ENCODE results near the gene ZC3HAV1. TPM values are rescaled to one million over a fixed set of nuclear protein-coding genes. Genes with fewer than 3 reads are reported as not detected.

Gene ZC3HAV1
- total RNA-seq, 2 experiments from 2014 or later, result 47.4 to 52.4 TPM

GRCh38 chr7:139011373-139011772 is 98.1 kb downstream of the ZC3HAV1 start:
- Histone ChIP-seq H3K4me1 (ENCODE audit: insufficient read depth, low read length, poor library complexity, severe bottlenecking) (no peaks in the 10 kb centered on the region), H3K79me2 (ENCODE audit: insufficient read depth, low read depth, low read length) (no peaks in the 10 kb centered on the region), H3K9me3 (ENCODE audit: low read length) (no peaks in the 10 kb centered on the region), H3K4me2 (ENCODE audit: low read length) (no peak overlapping the region), H4K20me1 (ENCODE audit: insufficient read depth, low read length) (no peaks in the 10 kb centered on the region), H3K27ac (ENCODE audit: low read depth, low read length, poor library complexity, severe bottlenecking) (no peak overlapping the region), H3K36me3 (ENCODE audit: insufficient read depth, low read length) (no peaks in the 10 kb centered on the region), H3K9me2 (ENCODE audit: insufficient read depth, low read length) (no peaks in the 10 kb centered on the region), H2AFZ (ENCODE audit: low read length) (no peak overlapping the region), H3K4me3 (ENCODE audit: low read depth, low read length, poor library complexity, severe bottlenecking) (no peak overlapping the region)
- ChIA-PET POLR2A (interaction anchor here (0.6 to 1.0 kb wide), 4 partner anchors 71 to 1130 kb away, joined by 3 to 7 read pairs (median 3); no protein-coding TSS in a partner anchor), CTCF (ENCODE audit: unreplicated experiment) (no interaction called here)
- intact Hi-C loops (cut with micrococcal nuclease; ENCODE audit: unreplicated experiment), result no loop called here
- DNase-seq (ENCODE audit: low spot score), result no peak
- no TSS peak for BruUV-seq (replicated peaks)
- TF ChIP-seq CTCF (conservative IDR thresholded peaks at IDR 0.05; ENCODE audit: low read length) (no peak), EZH2phosphoT487 (IDR thresholded peaks at IDR 0.05; ENCODE audit: borderline replicate concordance, low read depth, low read length) (no peak)

GRCh38 chr7:139004321-139005090 is 105.0 kb downstream of the ZC3HAV1 start:
- H3K9me2 ChIP-seq (ENCODE audit: insufficient read depth, low read length), result no peaks in the 10 kb centered on the region
- no peak overlapping the region for H3K4me3 ChIP-seq (ENCODE audit: low read depth, low read length, poor library complexity, severe bottlenecking)
- no peaks in the 10 kb centered on the region for H3K36me3 ChIP-seq (ENCODE audit: insufficient read depth, low read length)
- no peak for TF ChIP-seq CTCF (conservative IDR thresholded peaks at IDR 0.05; ENCODE audit: low read length)
- TF ChIP-seq EZH2phosphoT487 (IDR thresholded peaks at IDR 0.05; ENCODE audit: borderline replicate concordance, low read depth, low read length), result no peak
- H3K4me1 ChIP-seq (ENCODE audit: insufficient read depth, low read length, poor library complexity, severe bottlenecking), result no peaks in the 10 kb centered on the region
- BruUV-seq (replicated peaks), result no TSS peak
- H3K4me2 ChIP-seq (ENCODE audit: low read length), result no peak overlapping the region
- CTCF ChIA-PET (ENCODE audit: unreplicated experiment), result no interaction called here
- no peak overlapping the region for H3K27ac ChIP-seq (ENCODE audit: low read depth, low read length, poor library complexity, severe bottlenecking)
- intact Hi-C loops (cut with micrococcal nuclease; ENCODE audit: unreplicated experiment), result no loop called here
- peak; percentile 5 for DNase-seq (ENCODE audit: low spot score)
- peaks cover 9% of the 10 kb centered on the region for H3K9me3 ChIP-seq (ENCODE audit: low read length)
- no peak overlapping the region for H2AFZ ChIP-seq (ENCODE audit: low read length)
- H3K79me2 ChIP-seq (ENCODE audit: insufficient read depth, low read depth, low read length), result no peaks in the 10 kb centered on the region
- POLR2A ChIA-PET, result no interaction called here
- H4K20me1 ChIP-seq (ENCODE audit: insufficient read depth, low read length), result no peaks in the 10 kb centered on the region

- peaks cover 5% of the 10 kb centered on the region for H3K9me3 ChIP-seq (ENCODE audit: low read length)
- CTCF ChIA-PET (ENCODE audit: unreplicated experiment), result no interaction called here
- no peaks in the 10 kb centered on the region for H3K4me1 ChIP-seq (ENCODE audit: insufficient read depth, low read length, poor library complexity, severe bottlenecking)
- H4K20me1 ChIP-seq (ENCODE audit: insufficient read depth, low read length), result no peaks in the 10 kb centered on the region
- intact Hi-C loops (cut with micrococcal nuclease; ENCODE audit: unreplicated experiment), result no loop called here
- no TSS peak for BruUV-seq (replicated peaks)
- POLR2A ChIA-PET, result interaction anchor here (1.5 kb wide), 1 partner anchor 13 kb away, joined by 3 read pairs; no protein-coding TSS in a partner anchor
- no peak overlapping the region for H2AFZ ChIP-seq (ENCODE audit: low read length)
- no peaks in the 10 kb centered on the region for H3K36me3 ChIP-seq (ENCODE audit: insufficient read depth, low read length)
- H3K4me3 ChIP-seq (ENCODE audit: low read depth, low read length, poor library complexity, severe bottlenecking), result no peak overlapping the region
- DNase-seq (ENCODE audit: low spot score), result no peak
- no peaks in the 10 kb centered on the region for H3K79me2 ChIP-seq (ENCODE audit: insufficient read depth, low read depth, low read length)
- no peak overlapping the region for H3K4me2 ChIP-seq (ENCODE audit: low read length)
- no peaks in the 10 kb centered on the region for H3K9me2 ChIP-seq (ENCODE audit: insufficient read depth, low read length)
- TF ChIP-seq EZH2phosphoT487 (IDR thresholded peaks at IDR 0.05; ENCODE audit: borderline replicate concordance, low read depth, low read length) (no peak), CTCF (conservative IDR thresholded peaks at IDR 0.05; ENCODE audit: low read length) (no peak)
- H3K27ac ChIP-seq (ENCODE audit: low read depth, low read length, poor library complexity, severe bottlenecking), result no peak overlapping the region
Observed at GRCh38 chr7:138999414-138999813, 110.1 kb downstream of the ZC3HAV1 start.

Data from OCI-LY7 (cell line).